Measurements from ENCODE around the gene TLCD1.

DNA sequence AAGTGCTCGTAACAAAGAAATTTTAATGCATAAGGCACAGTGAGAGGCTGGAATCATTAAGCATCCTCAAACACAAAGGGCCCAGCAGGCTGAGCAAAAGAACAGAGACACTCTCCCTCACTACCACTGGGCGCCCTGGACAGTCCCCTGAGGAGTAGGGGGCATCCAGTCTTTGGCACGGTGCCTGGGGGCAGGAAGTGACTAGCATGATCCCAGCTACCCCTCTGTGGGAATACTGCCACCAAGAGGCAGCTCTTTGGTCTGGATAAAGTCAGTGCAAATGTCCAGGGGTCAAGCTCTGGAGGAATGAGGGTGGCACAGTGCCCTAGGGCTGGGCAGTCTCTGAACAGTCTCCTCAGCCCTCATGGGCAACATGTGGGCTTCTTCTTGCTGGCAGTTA, 11.8 kb downstream of the TLCD1 start:
- TF ChIP-seq CTCF (IDR thresholded peaks at IDR 0.05) (no peak), POLR2A (IDR thresholded peaks at IDR 0.05) (no peak)
